ENCODE data around the gene IDH3A.

Gene IDH3A

GRCh38 chr15:78216276-78217104 is 67.3 kb downstream of the IDH3A start:
- DNase-seq (ENCODE audit: extremely low read depth in 1 of 2, low read depth in 1 of 2): no peak

GRCh38 chr15:78220713-78221112 is 71.6 kb downstream of the IDH3A start:
- DNase-seq (ENCODE audit: extremely low read depth in 1 of 2, low read depth in 1 of 2): no peak

Measured in activated CD8-positive, alpha-beta memory T cell treated with anti-CD3 and anti-CD28 coated beads for 1 hour (primary cell).